GM19025 (cell line): Measurements from ENCODE around the gene PARD3B.

ENCODE experiments used
- ATAC-seq: cut with Tn5 transposase; IDR thresholded peaks from one replicate; pipeline ENCODE4 v1.9.1; 2021; ENCODE audit warnings: mild to moderate bottlenecking, low read depth, moderate library complexity; ENCODE audit not compliant: unreplicated experiment

The PARD3B gene

GRCh38 chr2:205596581-205596980, 1051.3 kb downstream of the PARD3B start:
- ATAC-seq = no peak

GRCh38 chr2:205605638-205606304, 1060.5 kb downstream of the PARD3B start:
- ATAC-seq = no peak

GRCh38 chr2:205607146-205607545, 1061.9 kb downstream of the PARD3B start:
- no peak for ATAC-seq

- ATAC-seq = no peak
Measured at GRCh38 chr2:205609113-205609512, 1063.8 kb downstream of the PARD3B start.

GRCh38 chr2:205610437-205610836, 1065.2 kb downstream of the PARD3B start:
- ATAC-seq = no peak

GRCh38 chr2:205612636-205613035, 1067.4 kb downstream of the PARD3B start:
- no peak for ATAC-seq

- ATAC-seq = no peak
Measured at GRCh38 chr2:205613970-205614559, 1068.8 kb downstream of the PARD3B start.

- no peak for ATAC-seq
Measured at GRCh38 chr2:205614965-205615364, 1069.7 kb downstream of the PARD3B start.

- ATAC-seq = no peak
Measured at GRCh38 chr2:205617905-205618304, 1072.6 kb downstream of the PARD3B start.

GRCh38 chr2:205619600-205619999, 1074.3 kb downstream of the PARD3B start:
- no peak for ATAC-seq

GRCh38 chr2:205627085-205627484, 1081.8 kb downstream of the PARD3B start:
- no peak for ATAC-seq

GRCh38 chr2:205628422-205628821, 1083.1 kb downstream of the PARD3B start:
- ATAC-seq = no peak

- ATAC-seq = no peak
Measured at GRCh38 chr2:205629091-205629776, 1084.0 kb downstream of the PARD3B start.

GRCh38 chr2:205633994-205634393, 1088.7 kb downstream of the PARD3B start:
- no peak for ATAC-seq

GRCh38 chr2:205636549-205637319, 1091.5 kb downstream of the PARD3B start:
- no peak for ATAC-seq

GRCh38 chr2:205637320-205637602, 1092.0 kb downstream of the PARD3B start:
- ATAC-seq = no peak

GRCh38 chr2:205637779-205638503, 1092.7 kb downstream of the PARD3B start:
- ATAC-seq = no peak

- no peak for ATAC-seq
Measured at GRCh38 chr2:205640716-205641115, 1095.4 kb downstream of the PARD3B start.

- ATAC-seq = no peak
Measured at GRCh38 chr2:205642599-205643356, 1097.5 kb downstream of the PARD3B start.

- ATAC-seq = no peak
Measured at GRCh38 chr2:205643391-205643885, 1098.2 kb downstream of the PARD3B start.
